HFFc6 (cell line): ENCODE results near the gene GAS2L2. TPM values are rescaled to one million over a fixed set of nuclear protein-coding genes. Genes with fewer than 3 reads are reported as not detected.
"Not testable (repeated sequence)": the region's sequence is repeated elsewhere in the genome, so short reads cannot be mapped to it uniquely, and the experiment has no call there.

Experiments
- DNase-seq: peaks from one replicate; pipeline ENCODE4 v3.0.0-alpha.2; 2018
- H3K27ac Mint-ChIP-seq: 2 replicates; pipeline ENCODE4 v1.8.0; 2020; ENCODE audit warnings: mild to moderate bottlenecking, mixed read lengths
- H3K27me3 Mint-ChIP-seq: 2 replicates; pipeline ENCODE4 v1.8.0; 2021; ENCODE audit warnings: mild to moderate bottlenecking, moderate library complexity, mixed read lengths; ENCODE audit not compliant: insufficient read depth
- H3K36me3 Mint-ChIP-seq: 2 replicates; pipeline ENCODE4 v1.8.0; 2021; ENCODE audit warnings: low read depth, mixed read lengths
- H3K4me1 Mint-ChIP-seq: 2 replicates; pipeline ENCODE4 v1.8.0; 2020; ENCODE audit warnings: low read depth, mixed read lengths
- H3K4me3 Mint-ChIP-seq: 2 replicates; pipeline ENCODE4 v1.8.0; 2020; ENCODE audit warnings: mild to moderate bottlenecking, moderate library complexity, mixed read lengths
- H3K9me3 Mint-ChIP-seq: 2 replicates; pipeline ENCODE4 v1.8.0; 2020; ENCODE audit warnings: mild to moderate bottlenecking, mixed read lengths
- total RNA-seq, 6 experiments: library from RNA; stranded (reverse); fragmentation: NEBNext Ultra II Directional; extraction: Animal tissue kit (Norgen Biotek cat#: 25700); gene quantifications; 2 replicates in 1 of 6; 3 replicates in 5 of 6; pipeline ENCODE4 v1.2.3, GENCODE V29; 2021
- TF ChIP-seq, protein P1 (sequence below): fragments of 200-600 bp; sonication (generic); IDR thresholded peaks from 2 replicates; pipeline ENCODE4 v1.5.0; 2021; ENCODE audit warnings: antibody characterized with exemption, mild to moderate bottlenecking

Gene GAS2L2
- total RNA-seq, 6 experiments from 2014 or later = not detected

DNA sequence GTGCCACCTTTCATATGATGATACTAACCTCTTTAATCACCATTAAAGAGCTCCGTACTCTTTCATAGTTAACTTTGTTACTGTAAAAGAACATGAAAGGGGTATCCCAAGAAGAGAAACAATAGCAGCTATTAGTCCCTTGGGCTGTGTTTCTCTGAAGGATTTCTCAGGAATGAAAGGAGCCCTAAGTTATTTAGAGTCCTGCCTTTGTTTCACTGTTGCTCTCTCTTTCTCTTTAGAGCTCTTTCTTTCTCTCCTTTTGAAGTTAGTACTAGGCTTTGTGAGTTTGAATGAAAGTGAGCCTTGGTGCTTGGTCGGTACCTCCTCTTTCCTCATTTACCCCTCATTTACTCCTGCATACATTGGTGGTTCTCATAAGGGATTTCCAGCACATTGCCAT is 42.1 kb downstream of the GAS2L2 start:
- TF ChIP-seq, protein P1, sequence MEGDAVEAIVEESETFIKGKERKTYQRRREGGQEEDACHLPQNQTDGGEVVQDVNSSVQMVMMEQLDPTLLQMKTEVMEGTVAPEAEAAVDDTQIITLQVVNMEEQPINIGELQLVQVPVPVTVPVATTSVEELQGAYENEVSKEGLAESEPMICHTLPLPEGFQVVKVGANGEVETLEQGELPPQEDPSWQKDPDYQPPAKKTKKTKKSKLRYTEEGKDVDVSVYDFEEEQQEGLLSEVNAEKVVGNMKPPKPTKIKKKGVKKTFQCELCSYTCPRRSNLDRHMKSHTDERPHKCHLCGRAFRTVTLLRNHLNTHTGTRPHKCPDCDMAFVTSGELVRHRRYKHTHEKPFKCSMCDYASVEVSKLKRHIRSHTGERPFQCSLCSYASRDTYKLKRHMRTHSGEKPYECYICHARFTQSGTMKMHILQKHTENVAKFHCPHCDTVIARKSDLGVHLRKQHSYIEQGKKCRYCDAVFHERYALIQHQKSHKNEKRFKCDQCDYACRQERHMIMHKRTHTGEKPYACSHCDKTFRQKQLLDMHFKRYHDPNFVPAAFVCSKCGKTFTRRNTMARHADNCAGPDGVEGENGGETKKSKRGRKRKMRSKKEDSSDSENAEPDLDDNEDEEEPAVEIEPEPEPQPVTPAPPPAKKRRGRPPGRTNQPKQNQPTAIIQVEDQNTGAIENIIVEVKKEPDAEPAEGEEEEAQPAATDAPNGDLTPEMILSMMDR = no peak
- no peak for DNase-seq
- Mint-ChIP-seq H3K4me1 (peaks cover 4% of the 10 kb centered on the region; the same call in 1 of the 2 replicates), H3K27me3 (no peaks in the 10 kb centered on the region), H3K27ac (peak overlapping the region; percentile 34; the same call in 1 of the 2 replicates), H3K9me3 (no peaks in the 10 kb centered on the region), H3K4me3 (no peak overlapping the region), H3K36me3 (peaks cover 5% of the 10 kb centered on the region)

DNA sequence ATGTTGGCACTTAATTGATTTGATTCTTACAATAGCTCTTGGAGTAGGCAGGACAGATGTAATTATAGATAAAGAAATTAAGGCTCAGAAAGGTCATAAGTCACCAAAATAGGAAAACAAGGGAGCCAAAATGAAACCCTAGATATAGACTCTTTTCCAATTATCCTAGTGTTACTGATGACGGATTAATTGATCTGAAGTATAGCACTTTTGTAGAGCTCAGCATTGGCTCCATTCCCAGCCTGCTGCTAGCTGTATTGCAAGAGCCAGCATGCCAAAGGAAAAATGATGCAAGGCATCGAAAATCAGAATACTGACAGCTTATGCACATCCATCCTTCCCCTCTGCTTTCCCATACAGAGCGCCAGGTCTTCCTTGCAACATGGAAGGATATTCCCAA is 43.2 kb downstream of the GAS2L2 start:
- Mint-ChIP-seq H3K9me3 (no peaks in the 10 kb centered on the region), H3K4me3 (no peak overlapping the region), H3K4me1 (peaks cover 4% of the 10 kb centered on the region; the same call in 1 of the 2 replicates), H3K27me3 (no peaks in the 10 kb centered on the region), H3K27ac (no peak overlapping the region), H3K36me3 (peaks cover 5% of the 10 kb centered on the region)
- TF ChIP-seq, protein P1 = no peak
- no peak for DNase-seq

DNA sequence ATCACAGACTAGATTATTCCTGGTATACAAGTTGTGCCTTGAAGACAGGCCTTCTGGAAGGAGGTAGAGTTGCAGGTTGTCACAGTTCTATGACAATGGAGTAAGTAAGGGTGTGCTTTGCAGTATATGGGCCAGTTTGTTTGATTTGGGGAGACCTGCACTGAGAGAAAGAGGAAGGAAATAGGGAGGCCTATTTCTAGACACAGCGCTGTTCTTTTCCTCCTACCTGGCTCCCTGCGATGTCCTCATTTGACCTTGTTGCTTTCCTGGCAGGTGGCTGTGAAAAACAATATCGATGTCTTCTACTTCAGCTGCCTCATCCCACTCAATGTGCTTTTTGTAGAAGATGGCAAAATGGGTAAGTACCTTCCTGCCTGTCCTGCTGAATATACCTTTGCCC is 44.1 kb downstream of the GAS2L2 start:
- H3K36me3 Mint-ChIP-seq = peaks cover 5% of the 10 kb centered on the region
- H3K4me1 Mint-ChIP-seq = peaks cover 4% of the 10 kb centered on the region; the same call in 1 of the 2 replicates
- H3K4me3 Mint-ChIP-seq = no peak overlapping the region
- no peaks in the 10 kb centered on the region for H3K27me3 Mint-ChIP-seq
- DNase-seq = no peak
- no peak overlapping the region for H3K27ac Mint-ChIP-seq
- no peaks in the 10 kb centered on the region for H3K9me3 Mint-ChIP-seq
- TF ChIP-seq, protein P1 = no peak

DNA sequence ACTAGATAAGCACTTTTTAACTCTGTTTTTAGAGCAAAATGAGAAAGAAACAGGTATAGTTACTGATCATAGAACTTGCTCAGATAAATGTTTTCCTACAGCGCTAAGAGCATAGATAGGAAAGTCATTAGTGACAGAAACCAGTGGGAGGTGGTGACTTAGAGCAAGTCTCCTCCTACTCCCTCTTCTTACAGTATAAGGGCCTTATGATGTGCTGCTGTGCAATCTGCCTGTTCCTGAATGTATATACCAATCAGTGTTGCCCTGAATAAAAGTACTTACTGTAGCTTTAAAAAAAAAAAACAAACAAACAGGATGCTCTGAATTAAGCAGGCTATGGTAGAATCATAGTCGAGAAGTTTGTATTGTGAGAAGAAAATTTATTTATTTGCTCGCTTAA is 44.9 kb downstream of the GAS2L2 start:
- peaks cover 5% of the 10 kb centered on the region for H3K36me3 Mint-ChIP-seq
- H3K4me3 Mint-ChIP-seq = no peak overlapping the region
- H3K4me1 Mint-ChIP-seq = peaks cover 4% of the 10 kb centered on the region; the same call in 1 of the 2 replicates
- DNase-seq = no peak
- no peaks in the 10 kb centered on the region for H3K9me3 Mint-ChIP-seq
- no peaks in the 10 kb centered on the region for H3K27me3 Mint-ChIP-seq
- TF ChIP-seq, protein P1 = no peak
- no peak overlapping the region for H3K27ac Mint-ChIP-seq

DNA sequence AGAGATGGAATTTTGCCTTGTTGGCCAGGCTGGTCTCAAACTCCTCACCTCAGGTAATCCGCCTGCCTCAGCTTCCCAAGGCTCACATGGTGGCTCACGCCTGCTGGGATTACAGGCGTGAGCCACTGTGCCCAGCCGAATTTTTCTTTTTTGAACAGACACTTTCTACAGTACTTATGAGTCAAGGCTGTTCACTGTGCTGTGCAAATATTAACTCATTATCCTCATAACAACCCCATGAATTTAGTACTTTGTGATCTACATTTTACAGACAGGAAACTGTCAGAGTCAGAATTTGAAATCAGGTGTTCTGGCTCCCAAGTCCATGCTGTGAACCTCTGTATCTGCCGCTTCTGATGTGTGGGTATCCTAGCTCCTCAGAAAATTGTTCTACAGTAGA is 47.3 kb downstream of the GAS2L2 start:
- H3K36me3 Mint-ChIP-seq = peaks cover 14% of the 10 kb centered on the region
- H3K27me3 Mint-ChIP-seq = no peaks in the 10 kb centered on the region
- H3K4me1 Mint-ChIP-seq = no peaks in the 10 kb centered on the region
- TF ChIP-seq, protein P1 = no peak
- H3K9me3 Mint-ChIP-seq = no peaks in the 10 kb centered on the region
- no peak for DNase-seq
- H3K27ac Mint-ChIP-seq = no peak overlapping the region
- no peak overlapping the region for H3K4me3 Mint-ChIP-seq

DNA sequence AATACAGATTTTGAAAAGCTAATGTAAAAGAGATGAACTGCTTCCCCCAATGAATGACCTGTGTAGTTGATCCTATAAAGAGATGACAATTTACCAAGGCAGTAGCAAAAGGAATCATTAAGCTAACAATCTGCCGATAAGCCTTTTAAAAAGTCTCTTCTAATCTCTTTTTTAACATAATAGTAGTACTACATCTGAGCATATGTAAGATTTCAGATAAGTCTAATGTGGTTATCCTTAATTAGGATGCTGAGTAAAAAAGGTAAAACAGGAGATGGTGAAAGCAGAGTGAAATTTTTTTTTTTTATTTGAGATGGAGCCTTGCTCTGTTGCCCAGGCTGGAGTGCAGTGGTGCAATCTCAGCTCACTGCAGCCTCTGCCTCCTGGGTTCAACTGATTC is 47.8 kb downstream of the GAS2L2 start:
- Mint-ChIP-seq H3K9me3 (no peaks in the 10 kb centered on the region), H3K27ac (no peak overlapping the region), H3K4me3 (no peak overlapping the region), H3K27me3 (no peaks in the 10 kb centered on the region), H3K36me3 (peaks cover 10% of the 10 kb centered on the region), H3K4me1 (no peaks in the 10 kb centered on the region)
- TF ChIP-seq, protein P1 = no peak
- no peak for DNase-seq

DNA sequence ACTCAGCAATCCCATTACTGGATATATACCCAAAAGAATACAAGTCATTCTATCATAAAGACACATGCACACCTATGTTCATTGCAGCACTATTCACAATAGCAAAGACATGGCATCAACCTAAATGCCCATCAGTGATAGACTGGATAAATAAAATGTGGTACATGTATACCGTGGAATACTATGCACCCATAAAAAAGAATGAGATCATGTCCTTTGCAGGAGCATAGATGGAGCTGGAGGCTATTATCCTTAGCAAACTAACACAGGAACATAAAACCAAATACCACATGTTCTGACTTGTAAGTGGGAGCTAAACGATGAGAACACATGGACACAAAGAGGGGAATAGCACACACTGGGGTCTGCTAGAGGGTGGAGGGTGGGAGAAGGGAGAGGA is 49.7 kb downstream of the GAS2L2 start:
- H3K4me3 Mint-ChIP-seq, DNase-seq, H3K4me1 Mint-ChIP-seq, H3K27ac Mint-ChIP-seq, H3K27me3 Mint-ChIP-seq, H3K36me3 Mint-ChIP-seq, H3K9me3 Mint-ChIP-seq: not testable (repeated sequence)
